Testis (tissue), 2 donors: ENCODE measurements around the gene SEL1L2.

Experiments used
- POLR2A ChIP-seq: fragments of 450-650 bp; IDR thresholded peaks from one replicate; pipeline ENCODE4 v1.6.1; 2017; ENCODE audit warnings: antibody characterized with exemption, mild to moderate bottlenecking, moderate library complexity
- TF ChIP-seq, protein P1 (sequence below), 3 experiments: fragments of 450-650 bp in 2 of 3; fragments of 200-600 bp in 1 of 3; sonication (generic) in 1 of 3; IDR thresholded peaks; one replicate each; pipeline ENCODE4 v1.5.1; 2016 to 2019; ENCODE audit warnings: antibody characterized with exemption in 3 of 3, mild to moderate bottlenecking in 2 of 3, moderate library complexity in 1 of 3

GRCh38 chr20:13858871-13859270 lies 131.5 kb downstream of the SEL1L2 start:
- TF ChIP-seq, protein P1, sequence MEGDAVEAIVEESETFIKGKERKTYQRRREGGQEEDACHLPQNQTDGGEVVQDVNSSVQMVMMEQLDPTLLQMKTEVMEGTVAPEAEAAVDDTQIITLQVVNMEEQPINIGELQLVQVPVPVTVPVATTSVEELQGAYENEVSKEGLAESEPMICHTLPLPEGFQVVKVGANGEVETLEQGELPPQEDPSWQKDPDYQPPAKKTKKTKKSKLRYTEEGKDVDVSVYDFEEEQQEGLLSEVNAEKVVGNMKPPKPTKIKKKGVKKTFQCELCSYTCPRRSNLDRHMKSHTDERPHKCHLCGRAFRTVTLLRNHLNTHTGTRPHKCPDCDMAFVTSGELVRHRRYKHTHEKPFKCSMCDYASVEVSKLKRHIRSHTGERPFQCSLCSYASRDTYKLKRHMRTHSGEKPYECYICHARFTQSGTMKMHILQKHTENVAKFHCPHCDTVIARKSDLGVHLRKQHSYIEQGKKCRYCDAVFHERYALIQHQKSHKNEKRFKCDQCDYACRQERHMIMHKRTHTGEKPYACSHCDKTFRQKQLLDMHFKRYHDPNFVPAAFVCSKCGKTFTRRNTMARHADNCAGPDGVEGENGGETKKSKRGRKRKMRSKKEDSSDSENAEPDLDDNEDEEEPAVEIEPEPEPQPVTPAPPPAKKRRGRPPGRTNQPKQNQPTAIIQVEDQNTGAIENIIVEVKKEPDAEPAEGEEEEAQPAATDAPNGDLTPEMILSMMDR (IDR thresholded peaks at IDR 0.05): no peak
- TF ChIP-seq POLR2A: no peak
